Endothelial cell of umbilical vein (primary cell): ENCODE measurements around the gene PRKAR1B. TPM values are rescaled to one million over a fixed set of nuclear protein-coding genes. Genes with fewer than 3 reads are reported as not detected.
"Not testable (repeated sequence)": the region's sequence is repeated elsewhere in the genome, so short reads cannot be mapped to it uniquely, and the experiment has no call there.

Experiments
- BruUV-seq: library from RNA; stranded (reverse); fragments of 400-500 nt; replicated peaks from 2 replicates; lab custom pipeline; 2021; lab: Mats Ljungman, UMichigan
- CTCF ChIA-PET: fragments of 300-600, 350-600 bp; sonication (Branson Sonifier 250); formaldehyde crosslinking; loops from one replicate; lab custom pipeline; 2021; ENCODE audit warnings: antibody characterized with exemption, inconsistent platforms; lab: Charles Lee
- POLR2A ChIA-PET: fragments of 300-600, 350-600 bp; sonication (Branson Sonifier 250); formaldehyde crosslinking; loops from one replicate; lab custom pipeline; 2021; ENCODE audit warnings: antibody characterized with exemption, inconsistent platforms; lab: Charles Lee
- DNase-seq: peaks from one replicate; pipeline ENCODE4 v3.0.0-alpha.2; 2011; ENCODE audit warnings: low read depth, low spot score
- FAIRE-seq: peaks from 2 replicates; lab custom pipeline; 2011; peaks lifted over from hg19 to GRCh38; lab: Jason Lieb, UNC
- H2AFZ ChIP-seq: 2 replicates; pipeline ENCODE4 v1.6.0; 2012; ENCODE audit warnings: low read depth, low read length, control low read depth, inconsistent platforms
- H3K27ac ChIP-seq: 2 replicates; pipeline ENCODE4 v1.5.1; 2011; ENCODE audit warnings: low read depth, mild to moderate bottlenecking, control low read depth, low read length, moderate library complexity; ENCODE audit not compliant: insufficient read depth
- H3K27me3 ChIP-seq, 2 experiments: 2 replicates each; pipeline versions ENCODE4 v1.6.0 to v1.6.1; 2011; ENCODE audit warnings: low read length in 2 of 2, mixed read lengths in 1 of 2; ENCODE audit not compliant: control insufficient read depth in 2 of 2, insufficient read depth in 2 of 2
- H3K36me3 ChIP-seq, 2 experiments: 2 replicates in 1 of 2; 3 replicates in 1 of 2; pipeline ENCODE4 v1.5.1; 2011; ENCODE audit warnings: low read length in 2 of 2, mild to moderate bottlenecking in 1 of 2, moderate library complexity in 1 of 2; ENCODE audit not compliant: control insufficient read depth in 2 of 2, insufficient read depth in 2 of 2; ENCODE audit errors: extremely low read depth in 1 of 2
- H3K4me1 ChIP-seq: 3 replicates; pipeline ENCODE4 v1.5.1; 2011; ENCODE audit warnings: mild to moderate bottlenecking, low read length; ENCODE audit not compliant: control insufficient read depth, insufficient read depth; ENCODE audit errors: extremely low read depth
- H3K4me2 ChIP-seq: 2 replicates; pipeline ENCODE4 v1.6.1; 2011; ENCODE audit warnings: low read length, control low read depth, mixed read lengths; ENCODE audit not compliant: insufficient read depth
- H3K4me3 ChIP-seq, 3 experiments: fragments of 200-600 bp in 1 of 3; sonication (generic), shearing (Covaris generic) in 1 of 3; replicated peaks in 1 of 3; 2 replicates each; pipeline ENCODE4 v1.5.1; 2011 to 2016; ENCODE audit warnings: control low read depth in 3 of 3, low read length in 3 of 3, mild to moderate bottlenecking in 2 of 3, inconsistent platforms in 1 of 3, low read depth in 1 of 3, moderate library complexity in 1 of 3; ENCODE audit not compliant: insufficient read depth in 1 of 3
- H3K79me2 ChIP-seq: 2 replicates; pipeline ENCODE4 v1.6.0; 2012; ENCODE audit warnings: low read length, inconsistent platforms; ENCODE audit not compliant: control insufficient read depth, insufficient read depth
- H3K9ac ChIP-seq: replicated peaks from 2 replicates; pipeline ENCODE3; 2011; ENCODE audit warnings: low read length, control low read depth; ENCODE audit not compliant: insufficient read depth; ENCODE audit errors: extremely low read depth
- H3K9me1 ChIP-seq: replicated peaks from 3 replicates; pipeline ENCODE4 v1.6.0; 2011; ENCODE audit warnings: mild to moderate bottlenecking, low read length; ENCODE audit not compliant: control insufficient read depth, insufficient read depth; ENCODE audit errors: extremely low read depth
- H3K9me3 ChIP-seq: replicated peaks from 2 replicates; pipeline ENCODE4 v1.5.1; 2012; ENCODE audit warnings: low read length, inconsistent platforms; ENCODE audit not compliant: control insufficient read depth, insufficient read depth
- H4K20me1 ChIP-seq: replicated peaks from 2 replicates; pipeline ENCODE3; 2011; ENCODE audit warnings: mild to moderate bottlenecking, low read length; ENCODE audit not compliant: control insufficient read depth, insufficient read depth; ENCODE audit errors: extremely low read depth
- EZH2 ChIP-seq: IDR thresholded peaks from 2 replicates; pipeline ENCODE4 v1.6.1; 2012; ENCODE audit warnings: borderline replicate concordance, low read depth, mild to moderate bottlenecking, moderate library complexity, low read length, inconsistent platforms; ENCODE audit not compliant: severe bottlenecking
- FOS ChIP-seq: IDR thresholded peaks from 2 replicates; pipeline ENCODE4 v1.6.1; 2011; ENCODE audit warnings: mild to moderate bottlenecking, low read length, moderate library complexity, borderline replicate concordance; ENCODE audit not compliant: insufficient read depth
- GATA2 ChIP-seq: IDR thresholded peaks from 2 replicates; pipeline ENCODE4 v1.7.0; 2011; ENCODE audit warnings: low read depth, mild to moderate bottlenecking, moderate library complexity, mixed read lengths, low read length; ENCODE audit not compliant: insufficient read length, insufficient read depth
- JUN ChIP-seq: IDR thresholded peaks from 2 replicates; pipeline ENCODE4 v1.6.1; 2011; ENCODE audit warnings: borderline replicate concordance, low read depth; ENCODE audit not compliant: insufficient read length, insufficient read depth
- MYC ChIP-seq: IDR thresholded peaks from one replicate; pipeline ENCODE4 v1.6.1; 2011; ENCODE audit warnings: mild to moderate bottlenecking, low read depth, low read length
- POLR2A ChIP-seq: IDR thresholded peaks from 2 replicates; pipeline ENCODE4 v1.6.1; 2012; ENCODE audit warnings: low read depth, mild to moderate bottlenecking, control low read depth, low read length
- POLR2AphosphoS5 ChIP-seq: IDR thresholded peaks from 2 replicates; pipeline ENCODE4 v1.6.1; 2012; ENCODE audit warnings: low read depth, mild to moderate bottlenecking, control low read depth, low read length, moderate library complexity; ENCODE audit not compliant: insufficient read depth
- dilution Hi-C: fragments of 300-500 bp; cut with MboI; formaldehyde crosslinking; loops from one replicate; pipeline ENCODE4 v1.15.0; 2019; ENCODE audit warnings: low sequenced_read_pairs; ENCODE audit not compliant: extremely low pct_ligation_motif_present
- intact Hi-C: fragments of 100-400 bp; cut with micrococcal nuclease; formaldehyde crosslinking; loops from one replicate; pipeline ENCODE4 v1.10.0; 2022
- polyA plus RNA-seq, 4 experiments: library from polyadenylated mRNA; depleted of rRNA in 3 of 4; stranded (reverse) in 3 of 4; unstranded in 1 of 4; fragments of >200 nt; gene quantifications; 2 replicates each; pipeline versions ENCODE4 v1.2.1 to v1.2.3, GENCODE V29; 2011 to 2012; ENCODE audit warnings: missing spikeins in 1 of 4
- total RNA-seq: library from RNA; stranded (reverse); gene quantifications from 2 replicates; pipeline ENCODE4 v1.2.3, GENCODE V29; 2021
- TF ChIP-seq, protein P1 (sequence below), 2 donors: IDR thresholded peaks; 1 replicate in 1 of 2; 2 replicates in 1 of 2; pipeline ENCODE4 v1.5.1; 2011; ENCODE audit warnings: low read length in 2 of 2, mild to moderate bottlenecking in 2 of 2, moderate library complexity in 2 of 2, control low read depth in 1 of 2, inconsistent platforms in 1 of 2, low read depth in 1 of 2; ENCODE audit not compliant: insufficient read depth in 1 of 2; ENCODE audit errors: extremely low read depth in 1 of 2
- TF ChIP-seq, protein P2 (sequence below): IDR thresholded peaks from 2 replicates; pipeline ENCODE4 v1.6.1; 2011; ENCODE audit not compliant: insufficient read depth, insufficient read length

Gene PRKAR1B
- total and polyA plus RNA-seq, 2 donors (not counting 3 experiments of a cell fraction or from before 2014, with no cell fraction given): 15.4 to 29.2 TPM

- H3K4me2 ChIP-seq: no peak overlapping the region
- H3K27ac ChIP-seq: no peak overlapping the region
- H3K27me3 ChIP-seq: no peaks in the 10 kb centered on the region
- POLR2A ChIA-PET: no interaction called here
- dilution Hi-C loops: no loop called here
- BruUV-seq: no TSS peak
- H3K9me1 ChIP-seq: no peaks in the 10 kb centered on the region
- FAIRE-seq (no peak), DNase-seq (no peak)
- H3K9me3 ChIP-seq: no peaks in the 10 kb centered on the region
- intact Hi-C loops: no loop called here
- CTCF ChIA-PET: no interaction called here
- no peak overlapping the region for H3K9ac ChIP-seq
- H2AFZ ChIP-seq: no peak overlapping the region
- H4K20me1 ChIP-seq: no peaks in the 10 kb centered on the region
- H3K4me3 ChIP-seq: no peak overlapping the region
- peaks cover 10% of the 10 kb centered on the region for H3K79me2 ChIP-seq
- TF ChIP-seq FOS (no peak), MYC (no peak), JUN (no peak), POLR2AphosphoS5 (no peak), GATA2 (no peak), EZH2 (no peak), POLR2A (no peak)
- TF ChIP-seq, protein P1, sequence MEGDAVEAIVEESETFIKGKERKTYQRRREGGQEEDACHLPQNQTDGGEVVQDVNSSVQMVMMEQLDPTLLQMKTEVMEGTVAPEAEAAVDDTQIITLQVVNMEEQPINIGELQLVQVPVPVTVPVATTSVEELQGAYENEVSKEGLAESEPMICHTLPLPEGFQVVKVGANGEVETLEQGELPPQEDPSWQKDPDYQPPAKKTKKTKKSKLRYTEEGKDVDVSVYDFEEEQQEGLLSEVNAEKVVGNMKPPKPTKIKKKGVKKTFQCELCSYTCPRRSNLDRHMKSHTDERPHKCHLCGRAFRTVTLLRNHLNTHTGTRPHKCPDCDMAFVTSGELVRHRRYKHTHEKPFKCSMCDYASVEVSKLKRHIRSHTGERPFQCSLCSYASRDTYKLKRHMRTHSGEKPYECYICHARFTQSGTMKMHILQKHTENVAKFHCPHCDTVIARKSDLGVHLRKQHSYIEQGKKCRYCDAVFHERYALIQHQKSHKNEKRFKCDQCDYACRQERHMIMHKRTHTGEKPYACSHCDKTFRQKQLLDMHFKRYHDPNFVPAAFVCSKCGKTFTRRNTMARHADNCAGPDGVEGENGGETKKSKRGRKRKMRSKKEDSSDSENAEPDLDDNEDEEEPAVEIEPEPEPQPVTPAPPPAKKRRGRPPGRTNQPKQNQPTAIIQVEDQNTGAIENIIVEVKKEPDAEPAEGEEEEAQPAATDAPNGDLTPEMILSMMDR (IDR thresholded peaks at IDR 0.05; ENCODE audit: extremely low read depth in 1 of 2, insufficient read depth in 1 of 2, low read depth in 1 of 2, low read length in 2 of 2): no peak
- TF ChIP-seq, protein P2, sequence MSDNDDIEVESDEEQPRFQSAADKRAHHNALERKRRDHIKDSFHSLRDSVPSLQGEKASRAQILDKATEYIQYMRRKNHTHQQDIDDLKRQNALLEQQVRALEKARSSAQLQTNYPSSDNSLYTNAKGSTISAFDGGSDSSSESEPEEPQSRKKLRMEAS: no peak
- H3K4me1 ChIP-seq: peaks cover 4% of the 10 kb centered on the region
- H3K36me3 ChIP-seq: peaks cover 3 to 15% of the 10 kb centered on the region in 2 experiments
Observed at GRCh38 chr7:744854-745430, 17.9 kb upstream of the PRKAR1B start.

GRCh38 chr7:744128-744520 is 17.0 kb upstream of the PRKAR1B start:
- H3K27me3 ChIP-seq, BruUV-seq, H3K9me3 ChIP-seq, FAIRE-seq, POLR2A ChIA-PET, H4K20me1 ChIP-seq, H3K27ac ChIP-seq, CTCF ChIA-PET, dilution Hi-C loops, H3K4me1 ChIP-seq, intact Hi-C loops, H3K4me2 ChIP-seq, DNase-seq, H3K4me3 ChIP-seq, H3K9me1 ChIP-seq, H2AFZ ChIP-seq, H3K9ac ChIP-seq: not testable (repeated sequence)
- Histone ChIP-seq H3K79me2 (peaks cover 12% of the 10 kb centered on the region), H3K36me3 (peaks cover 3 to 20% of the 10 kb centered on the region in 2 experiments)
